Thyroid gland (tissue), 4 donors: Measurements from ENCODE around the gene ASPSCR1.

Experiments
- CTCF ChIP-seq, 6 experiments: fragments of 200-600 bp in 3 of 6; fragments of 450-650 bp in 3 of 6; sonication (generic) in 3 of 6; IDR thresholded peaks; one replicate each; pipeline ENCODE4 v1.5.1; 2016 to 2019; ENCODE audit warnings: antibody characterized with exemption in 6 of 6, mild to moderate bottlenecking in 2 of 6, inconsistent platforms in 1 of 6, moderate library complexity in 1 of 6
- POLR2A ChIP-seq, 2 donors: fragments of 450-650 bp; IDR thresholded peaks; one replicate each; pipeline ENCODE4 v1.6.1; 2017; ENCODE audit warnings: antibody characterized with exemption in 2 of 2, mild to moderate bottlenecking in 2 of 2, moderate library complexity in 1 of 2

DNA sequence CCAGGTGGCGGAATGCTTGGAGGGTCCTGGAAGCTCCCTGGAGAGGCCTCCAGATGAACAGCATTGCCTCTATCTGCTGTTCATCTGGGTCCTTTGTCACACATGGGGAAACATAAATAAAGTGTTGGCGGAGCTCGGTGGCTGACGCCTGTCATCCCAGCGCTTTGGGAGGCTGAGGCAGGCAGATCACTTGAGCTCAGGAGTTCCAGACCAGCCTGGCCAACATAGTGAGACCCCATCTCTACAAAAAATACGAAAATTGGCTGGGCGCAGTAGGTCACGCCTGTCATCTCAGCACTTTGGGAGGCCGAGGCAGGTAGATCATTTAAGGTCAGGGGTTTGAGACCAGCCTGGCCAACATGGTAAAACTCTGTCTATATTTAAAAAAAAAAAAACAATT, 32.6 kb upstream of the ASPSCR1 start:
- TF ChIP-seq CTCF (IDR thresholded peaks at IDR 0.05) (no peak), POLR2A (IDR thresholded peaks at IDR 0.05) (no peak)
